GM18498 (cell line): Measurements from ENCODE around the gene DMD.
"Not testable (repeated sequence)": the region's sequence is repeated elsewhere in the genome, so short reads cannot be mapped to it uniquely, and the experiment has no call there.

Experiments
- ATAC-seq: cut with Tn5 transposase; IDR thresholded peaks from one replicate; pipeline ENCODE4 v1.9.1; 2021; ENCODE audit warnings: mild to moderate bottlenecking, moderate library complexity; ENCODE audit not compliant: unreplicated experiment

The DMD gene

GRCh38 chrX:32289356-32289755 lies 922.0 kb downstream of the DMD start:
- no peak for ATAC-seq

GRCh38 chrX:32281853-32282252 lies 929.5 kb downstream of the DMD start:
- ATAC-seq, result no peak

DNA sequence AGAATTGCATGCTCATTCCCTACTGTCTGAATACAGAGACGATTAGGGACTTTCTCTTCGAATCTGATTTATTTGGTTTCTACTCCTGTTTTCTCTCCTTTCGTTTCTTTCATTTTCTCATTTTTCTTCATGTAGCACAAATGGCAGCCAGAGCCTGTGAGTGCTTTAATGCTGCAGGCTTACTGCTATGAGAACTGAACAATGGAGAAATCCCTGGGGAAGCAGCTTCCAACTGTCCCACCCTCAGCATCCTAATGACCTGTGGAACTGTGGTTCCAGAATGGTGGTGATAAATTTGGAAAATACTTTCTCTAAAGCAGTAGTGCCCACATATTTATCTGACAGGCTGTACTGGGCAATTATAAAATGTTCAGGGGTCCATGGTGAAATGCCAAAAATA lies 930.4 kb downstream of the DMD start:
- ATAC-seq, result no peak

DNA sequence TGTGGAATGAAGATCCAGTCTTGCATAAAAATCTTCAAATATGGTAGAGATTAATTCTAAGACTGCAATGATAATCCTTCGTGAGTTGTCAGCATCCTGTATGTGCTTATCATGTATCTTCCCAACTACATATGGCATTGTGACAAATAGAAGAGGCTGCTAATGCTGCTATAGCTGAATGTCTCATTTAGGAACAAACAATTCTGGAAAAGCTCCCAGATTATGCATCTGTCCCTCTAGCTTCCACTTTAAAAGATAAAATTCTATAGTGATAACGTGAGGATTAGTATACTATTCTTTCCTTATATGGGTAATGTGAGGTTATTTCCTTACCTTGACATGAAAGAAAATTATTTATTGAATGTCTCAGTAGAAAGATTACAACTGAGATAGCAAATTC lies 930.9 kb downstream of the DMD start:
- ATAC-seq, result no peak

DNA sequence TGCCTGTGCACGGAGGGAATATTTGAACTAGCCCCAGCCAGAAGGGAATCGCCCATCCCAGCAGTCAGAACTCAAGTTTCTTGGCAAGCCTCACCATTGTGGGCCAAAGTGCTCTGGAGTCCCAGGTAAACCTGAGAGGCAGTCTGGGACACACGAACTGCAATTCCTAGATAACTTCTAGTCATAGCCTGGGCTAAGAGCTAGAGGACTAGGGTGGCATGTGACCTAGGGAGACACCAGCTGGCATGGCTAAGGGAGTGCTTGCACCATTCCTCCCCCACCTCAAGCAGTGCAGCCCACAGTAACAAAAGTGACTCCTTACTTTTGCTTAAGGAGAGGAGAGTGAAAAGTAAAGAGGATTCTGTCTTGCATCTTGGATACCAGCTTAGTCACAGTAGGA lies 935.2 kb downstream of the DMD start:
- ATAC-seq, result no peak

DNA sequence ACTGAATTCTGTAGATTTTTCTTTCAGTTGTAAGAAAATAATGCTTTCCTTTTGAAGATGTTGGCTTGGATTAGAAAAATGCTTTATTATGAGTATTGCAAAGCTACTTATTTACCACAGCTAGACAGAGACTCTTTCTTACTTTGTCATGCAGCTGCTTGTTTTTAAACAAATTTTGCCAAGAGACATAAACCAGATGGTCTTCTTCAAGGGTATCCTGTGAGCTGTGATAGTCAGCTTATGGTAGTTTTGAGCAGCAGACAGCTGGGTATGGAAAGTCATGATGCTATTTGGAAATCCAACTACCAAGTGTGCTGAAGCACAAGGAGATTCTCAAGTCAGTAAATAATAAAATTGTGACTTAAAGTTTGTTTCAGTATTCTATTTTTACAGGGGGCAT lies 941.5 kb downstream of the DMD start:
- ATAC-seq, result no peak

GRCh38 chrX:32268207-32268606 lies 943.1 kb downstream of the DMD start:
- no peak for ATAC-seq

- ATAC-seq, result no peak
These were observed 943.6 kb downstream of the DMD start for GRCh38 chrX:32267796-32268195.

DNA sequence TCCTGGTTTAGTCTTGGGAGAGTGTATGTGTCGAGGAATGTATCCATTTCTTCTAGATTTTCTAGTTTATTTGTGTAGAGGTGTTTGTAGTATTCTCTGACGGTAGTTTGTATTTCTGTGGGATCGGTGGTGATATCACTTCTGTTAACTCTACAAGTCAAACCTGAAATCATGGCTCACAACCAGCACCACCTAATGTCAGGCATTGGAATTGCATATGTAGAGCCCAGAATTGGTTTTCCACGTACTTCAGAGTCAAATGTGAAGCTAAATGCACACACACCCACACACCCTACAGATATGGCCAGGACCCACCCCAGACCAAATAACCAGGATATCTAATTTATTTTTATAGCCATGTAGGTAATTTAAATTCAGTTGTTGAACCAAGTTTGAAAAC lies 964.7 kb downstream of the DMD start:
- not testable (repeated sequence) for ATAC-seq

DNA sequence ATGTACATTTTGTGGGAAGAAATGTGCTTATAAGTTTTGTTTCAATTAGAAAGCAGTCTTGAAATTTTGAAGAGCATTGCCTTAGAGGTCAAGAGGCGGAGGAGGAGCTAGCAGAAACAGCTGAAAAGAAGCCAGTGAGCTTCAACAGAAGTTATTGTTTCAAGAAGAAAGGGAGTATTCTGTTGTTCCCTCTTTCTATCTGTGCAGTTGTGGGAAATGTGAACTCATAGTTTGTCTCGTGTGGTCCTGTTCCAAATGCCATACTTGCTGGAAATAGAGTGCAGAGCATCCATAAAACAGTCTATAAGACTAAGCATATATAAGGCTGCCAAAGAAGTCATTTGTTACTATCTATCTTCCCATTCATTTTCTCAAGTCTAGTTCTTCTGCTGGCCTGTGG lies 1015.7 kb downstream of the DMD start:
- ATAC-seq, result no peak

DNA sequence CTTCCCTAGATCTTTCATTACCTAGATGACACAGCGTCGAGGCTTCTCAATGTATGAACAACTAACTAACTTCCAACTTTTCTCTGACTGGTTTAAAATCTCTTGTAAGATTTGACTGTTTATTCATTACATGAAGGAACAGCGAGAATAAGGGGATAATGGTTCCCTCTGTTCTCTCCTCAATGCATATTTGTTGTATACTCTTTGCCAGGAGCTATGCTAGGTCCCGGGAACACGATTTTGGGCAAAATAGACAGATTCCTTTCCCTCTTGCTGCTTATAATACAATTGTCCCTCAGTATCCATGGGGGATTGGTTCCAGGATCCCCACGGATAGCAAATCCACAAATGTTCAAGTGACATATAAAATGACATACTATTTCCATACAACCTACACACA lies 1020.0 kb downstream of the DMD start:
- no peak for ATAC-seq

DNA sequence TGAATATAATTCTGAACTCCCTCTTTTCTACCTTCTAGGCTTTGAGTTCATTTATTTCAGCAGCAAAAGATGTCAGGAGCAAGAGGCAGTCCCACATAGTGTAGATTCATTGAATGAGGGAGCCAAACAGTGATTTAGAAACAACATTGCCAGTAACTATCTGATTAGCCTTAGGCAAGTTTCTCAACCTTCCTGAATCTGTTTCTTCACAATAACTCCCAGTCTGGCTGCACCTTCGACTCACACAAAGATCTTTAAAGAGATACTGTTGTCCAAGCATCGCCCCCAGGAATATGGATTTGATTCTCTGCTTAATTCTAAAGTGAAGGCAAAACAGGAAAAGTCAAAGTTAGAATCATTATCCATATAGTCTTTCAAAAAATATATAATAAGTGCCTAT lies 1026.2 kb downstream of the DMD start:
- ATAC-seq, result no peak

DNA sequence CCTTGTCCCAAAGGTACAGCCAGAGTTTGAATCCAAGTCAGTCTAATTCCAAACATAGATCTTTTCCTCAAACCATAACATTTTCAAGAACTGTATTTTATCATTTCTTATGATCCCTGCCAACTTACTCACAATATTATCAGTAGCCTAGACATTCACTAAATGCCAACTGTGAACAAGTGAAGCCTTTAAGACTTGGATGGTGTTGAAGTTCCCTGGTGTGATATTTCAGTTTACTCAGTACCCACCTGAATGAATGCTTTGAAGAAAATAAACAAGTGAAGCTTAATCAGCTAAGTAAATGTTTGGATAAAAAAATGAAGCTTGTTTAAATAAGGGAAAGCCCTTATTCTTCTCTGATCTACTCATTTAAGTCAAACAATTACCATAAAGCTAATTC lies 1028.3 kb downstream of the DMD start:
- no peak for ATAC-seq

- ATAC-seq, result no peak
These were observed 1034.8 kb downstream of the DMD start for GRCh38 chrX:32176510-32176909.

DNA sequence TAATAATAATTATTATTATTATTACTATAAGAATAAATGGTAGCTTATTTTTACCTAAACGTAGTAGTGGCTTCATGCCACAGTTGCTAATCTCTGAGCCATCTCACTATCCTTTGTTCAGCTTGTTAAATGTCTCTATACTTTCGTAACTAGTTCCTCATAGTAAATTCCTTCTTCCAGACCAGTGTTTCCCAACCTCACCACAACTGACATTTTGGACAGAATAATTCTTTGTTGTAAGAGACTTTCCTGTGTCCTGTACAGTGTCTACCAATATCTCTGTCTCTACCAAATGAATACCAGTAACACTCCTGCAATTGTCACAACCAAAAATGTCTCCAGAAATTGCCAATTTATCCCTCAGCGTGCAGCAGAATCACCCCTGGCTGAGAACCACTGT lies 1040.9 kb downstream of the DMD start:
- no peak for ATAC-seq

- ATAC-seq, result no peak
These were observed 1056.2 kb downstream of the DMD start for GRCh38 chrX:32155044-32155638.

GRCh38 chrX:32153585-32153984 lies 1057.8 kb downstream of the DMD start:
- ATAC-seq, result no peak

DNA sequence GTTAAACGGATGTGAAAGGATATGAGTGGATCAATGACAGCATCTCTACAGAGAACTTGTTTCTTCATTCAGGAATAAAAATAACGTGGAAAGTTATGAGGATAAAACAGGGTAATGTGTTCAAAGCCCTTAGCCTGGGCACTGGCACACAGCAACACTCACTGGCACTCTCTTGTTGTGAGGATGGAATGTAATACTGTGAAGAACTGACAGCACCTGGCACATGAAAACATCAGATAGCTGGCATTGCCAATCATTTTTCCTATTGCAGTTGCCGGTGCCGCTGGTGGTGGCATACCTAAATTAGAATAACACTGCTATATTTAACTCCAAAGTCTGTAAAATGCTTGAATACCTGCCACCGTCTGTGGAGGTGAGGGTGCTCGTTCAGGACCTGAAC lies 1061.2 kb downstream of the DMD start:
- ATAC-seq, result no peak

DNA sequence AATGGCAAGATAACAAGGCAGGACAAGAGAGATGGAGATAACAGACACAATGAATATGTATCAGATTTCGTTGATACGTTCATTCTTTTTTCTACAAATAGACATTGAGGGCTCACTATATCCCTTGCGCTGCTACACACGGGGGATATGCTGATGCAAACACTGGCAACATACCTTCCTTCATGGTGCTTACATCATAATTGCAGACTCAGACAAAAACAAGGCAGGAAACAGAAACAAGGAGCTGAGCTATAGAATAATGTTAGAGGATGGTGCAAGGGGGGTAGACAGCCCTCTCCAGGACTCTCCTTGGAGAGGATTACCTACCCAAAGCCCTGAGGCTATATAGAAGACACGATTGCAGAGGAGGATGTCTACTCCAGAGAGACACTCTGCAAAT lies 1069.5 kb downstream of the DMD start:
- ATAC-seq, result no peak

DNA sequence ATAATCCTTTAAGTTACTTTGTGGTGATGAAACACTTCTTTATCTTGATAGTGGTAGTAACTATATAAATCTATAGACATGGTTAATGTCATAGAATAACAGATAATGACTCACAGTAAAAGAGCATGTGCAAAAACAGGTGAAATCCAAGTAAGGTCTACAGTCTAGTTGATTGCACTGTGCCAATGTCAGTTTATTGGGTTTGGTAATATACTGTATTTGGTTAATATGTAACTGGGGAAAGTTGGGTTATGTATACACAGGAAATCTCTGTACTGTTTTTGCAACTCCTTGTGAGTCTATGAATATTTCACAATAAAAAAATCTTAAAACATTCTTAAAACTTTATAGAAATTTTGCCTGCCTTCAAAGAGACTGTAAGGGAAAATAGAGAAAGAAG lies 1071.9 kb downstream of the DMD start:
- no peak for ATAC-seq

- ATAC-seq, result no peak
These were observed 1073.8 kb downstream of the DMD start for GRCh38 chrX:32137525-32137924.

DNA sequence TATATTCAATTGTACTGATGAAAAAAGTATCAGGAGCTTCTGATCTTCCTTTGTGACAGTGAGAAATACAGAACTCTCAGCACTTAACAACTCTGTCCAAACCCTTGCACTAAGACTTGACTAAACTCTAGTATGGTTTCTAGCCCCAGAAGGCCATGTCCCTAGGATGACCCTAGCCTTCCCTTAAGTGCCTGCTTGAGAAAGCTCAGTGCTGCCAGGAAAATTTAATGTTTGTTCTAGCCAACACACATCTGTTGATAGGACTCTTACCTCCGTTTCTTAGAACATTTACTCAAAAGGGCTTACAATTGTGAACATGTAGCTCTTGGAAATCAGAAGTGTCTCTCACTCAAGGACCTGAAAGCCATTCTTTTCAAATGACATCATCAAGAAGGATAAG lies 1084.4 kb downstream of the DMD start:
- no peak for ATAC-seq

DNA sequence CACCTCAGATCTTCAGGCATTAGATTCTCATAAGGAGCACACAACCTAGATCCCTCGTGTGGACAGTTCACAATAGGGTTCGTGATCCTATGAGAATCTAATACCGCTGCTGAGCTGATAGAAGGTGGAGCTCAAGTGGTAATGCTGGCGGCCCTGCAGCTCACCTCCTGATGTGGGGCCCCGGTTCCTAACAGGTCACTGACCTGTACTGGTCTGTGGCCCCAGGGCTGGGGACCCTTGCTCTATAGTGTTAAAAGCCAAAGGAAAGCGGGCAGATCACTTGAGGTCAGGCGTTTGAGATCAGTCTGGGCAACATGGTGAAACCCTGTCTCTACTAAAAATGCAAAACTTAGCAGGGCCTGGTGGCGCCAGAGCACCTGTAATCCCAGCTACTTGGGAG lies 1092.5 kb downstream of the DMD start:
- no peak for ATAC-seq

- no peak for ATAC-seq
These were observed 1095.3 kb downstream of the DMD start for GRCh38 chrX:32116047-32116446.
